Retinal pigment epithelial cell (primary cell): ENCODE measurements around the gene LRRIQ4.

ENCODE experiments used
- DNase-seq: peaks from one replicate; pipeline ENCODE4 v3.0.0-alpha.2; 2010; ENCODE audit warnings: low read depth
- H3K4me3 ChIP-seq: 2 replicates; pipeline ENCODE4 v1.5.1; 2011; ENCODE audit warnings: mild to moderate bottlenecking, low read length, control low read depth, moderate library complexity
- CTCF ChIP-seq: conservative IDR thresholded peaks from 2 replicates; pipeline ENCODE4 v1.5.1; 2011; ENCODE audit warnings: low read depth, low read length, control low read depth, inconsistent platforms

LRRIQ4 gene

DNA sequence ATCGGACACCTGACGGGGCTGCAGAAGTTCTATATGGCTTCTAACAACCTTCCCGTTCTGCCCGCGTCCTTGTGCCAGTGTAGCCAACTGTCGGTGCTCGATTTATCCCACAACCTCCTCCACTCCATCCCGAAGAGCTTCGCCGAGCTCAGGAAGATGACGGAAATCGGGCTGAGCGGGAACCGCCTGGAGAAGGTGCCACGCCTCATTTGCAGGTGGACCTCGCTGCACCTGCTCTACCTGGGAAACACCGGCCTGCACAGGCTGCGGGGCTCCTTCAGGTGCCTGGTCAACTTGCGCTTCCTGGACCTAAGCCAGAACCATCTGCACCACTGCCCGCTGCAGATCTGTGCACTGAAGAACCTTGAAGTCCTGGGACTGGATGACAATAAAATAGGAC lies 9.9 kb downstream of the LRRIQ4 start:
- DNase-seq, result no peak
- no peak for TF ChIP-seq CTCF
- no peak overlapping the region for H3K4me3 ChIP-seq

DNA sequence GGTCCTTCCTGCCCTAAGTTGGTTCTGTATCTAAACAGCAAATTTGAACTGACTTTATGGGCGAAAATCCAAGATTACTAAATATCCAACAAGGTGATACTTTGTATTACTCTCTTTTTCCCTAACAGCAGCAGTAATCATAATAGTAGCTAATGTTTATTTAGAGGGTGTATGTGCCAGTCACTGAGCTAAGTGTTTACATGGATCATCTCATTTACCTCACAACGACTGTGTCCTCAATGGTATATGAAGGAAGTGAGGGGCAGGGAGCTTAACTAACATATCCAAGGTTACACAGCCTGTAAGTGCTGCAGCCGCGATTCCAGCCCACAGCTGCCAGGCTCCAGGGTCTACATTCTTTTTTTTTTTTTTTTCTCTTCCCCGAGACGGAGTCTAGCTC lies 10.3 kb downstream of the LRRIQ4 start:
- TF ChIP-seq CTCF, result no peak
- DNase-seq, result no peak
- H3K4me3 ChIP-seq, result no peak overlapping the region

DNA sequence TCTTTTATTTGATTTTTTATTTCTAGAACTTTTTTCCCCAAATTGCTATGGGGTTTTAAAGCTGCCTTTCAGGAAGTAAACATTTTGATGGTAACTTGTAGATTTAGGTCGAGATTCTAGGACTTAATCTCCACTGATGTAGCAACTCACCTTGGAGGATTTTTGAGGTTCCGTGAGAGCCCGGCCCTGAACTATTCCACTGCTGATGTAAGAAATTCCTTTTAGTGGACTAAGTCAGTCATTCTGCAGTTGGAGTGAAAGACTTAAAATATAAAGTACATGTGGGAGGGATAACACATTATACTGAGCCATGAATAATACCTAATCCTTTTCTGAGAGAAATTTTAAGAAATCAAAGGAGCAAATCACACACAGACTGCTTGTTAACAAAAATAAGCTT lies 12.6 kb downstream of the LRRIQ4 start:
- H3K4me3 ChIP-seq, result no peak overlapping the region
- peak; percentile 51 for DNase-seq
- no peak for TF ChIP-seq CTCF

GRCh38 chr3:169827712-169828111 lies 15.0 kb downstream of the LRRIQ4 start:
- DNase-seq, result no peak
- no peak overlapping the region for H3K4me3 ChIP-seq
- no peak for TF ChIP-seq CTCF

DNA sequence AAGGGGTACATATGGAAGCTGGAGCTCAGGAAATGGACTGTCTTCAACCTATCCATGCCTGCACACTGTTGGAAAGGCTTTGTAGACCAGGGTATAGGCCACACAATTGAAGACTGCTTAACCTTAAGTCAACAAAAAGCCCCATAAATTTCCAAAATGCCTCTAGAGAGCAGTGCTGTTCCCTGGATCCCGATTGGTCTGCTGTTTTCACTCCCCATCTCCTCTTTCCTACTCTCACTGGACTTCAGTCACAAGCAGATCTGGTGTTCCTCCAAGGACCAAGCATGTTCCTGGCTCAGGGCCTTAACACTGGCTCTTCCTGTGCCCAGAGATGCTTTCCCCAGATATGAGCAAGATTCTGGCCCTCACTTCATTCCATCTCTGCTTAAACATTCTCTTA lies 22.9 kb downstream of the LRRIQ4 start:
- DNase-seq, result no peak
- no peak overlapping the region for H3K4me3 ChIP-seq
- no peak for TF ChIP-seq CTCF

DNA sequence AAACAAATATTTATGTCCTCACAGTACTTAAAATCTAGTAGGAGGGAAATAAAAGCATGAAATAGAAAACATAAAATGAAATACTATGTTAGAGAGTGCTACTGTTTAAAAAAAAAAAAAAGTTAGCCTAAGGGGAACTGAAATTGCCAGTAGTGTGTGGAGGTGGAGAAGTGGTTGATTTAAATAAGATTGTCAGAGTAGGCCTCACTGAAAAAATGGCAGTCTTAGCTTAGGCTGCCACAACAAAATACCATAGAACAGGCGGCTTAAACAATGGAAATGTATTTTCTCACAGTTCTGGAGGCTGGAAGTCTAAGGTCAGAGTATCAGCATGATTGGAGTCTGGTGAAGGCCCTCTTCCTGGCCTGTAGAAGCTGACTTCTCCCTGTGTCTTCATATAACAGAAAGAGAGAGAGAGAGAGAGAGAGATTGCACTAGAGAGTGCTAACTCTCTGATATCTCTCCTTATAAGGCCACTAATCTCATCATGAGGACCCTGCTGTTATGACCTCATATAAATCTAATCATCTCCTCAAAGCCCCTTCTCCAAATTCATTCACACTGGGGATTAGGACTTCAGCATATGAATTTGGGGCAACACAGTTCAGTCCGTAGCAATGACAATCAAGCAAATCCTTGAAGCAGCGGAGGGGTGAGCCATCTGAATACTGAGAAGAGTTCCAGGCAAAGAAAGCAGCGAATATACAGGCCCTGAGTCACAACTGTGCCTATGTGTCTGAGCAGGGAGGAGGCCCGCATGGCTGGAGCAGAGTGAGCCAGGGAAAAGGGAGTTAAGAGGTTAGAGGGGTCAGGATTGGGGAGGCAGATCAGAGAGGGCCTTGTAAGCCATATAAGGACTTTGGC lies 23.6 kb downstream of the LRRIQ4 start:
- TF ChIP-seq CTCF, result no peak
- no peak for DNase-seq
- no peak overlapping the region for H3K4me3 ChIP-seq

DNA sequence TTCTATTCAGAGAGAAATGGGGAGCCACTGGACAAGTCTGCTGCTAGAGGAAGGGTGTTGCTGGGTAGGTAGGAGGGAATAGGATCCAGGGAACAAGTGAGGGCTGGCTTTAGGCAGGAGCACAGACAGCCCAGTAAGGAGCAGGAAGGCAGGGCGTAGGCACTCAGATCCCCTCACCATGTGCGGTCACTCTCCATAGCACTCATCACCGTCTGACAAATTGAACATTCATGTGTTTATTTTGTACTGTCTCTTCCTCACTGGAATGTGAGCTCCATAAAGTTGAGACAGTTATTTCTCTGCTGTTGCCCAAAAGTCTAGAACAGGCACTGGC lies 24.2 kb downstream of the LRRIQ4 start:
- TF ChIP-seq CTCF, result no peak
- H3K4me3 ChIP-seq, result no peak overlapping the region
- DNase-seq, result no peak
